ENCODE data around the gene UNC79. TPM values are rescaled to one million over a fixed set of nuclear protein-coding genes. Genes with fewer than 3 reads are reported as not detected.

Gene UNC79

GRCh38 chr14:93752980-93753561, 322.3 kb downstream of the UNC79 start:
- Histone ChIP-seq H2BK5ac (ENCODE audit: low read length) (peak overlapping the region; percentile 62), H3K23ac (ENCODE audit: low read depth, low read length, poor library complexity) (no peak overlapping the region), H3K18ac (ENCODE audit: low read length) (no peak overlapping the region), H2BK15ac (ENCODE audit: low read length) (no peak overlapping the region), H2BK120ac (ENCODE audit: low read depth, low read length) (peak overlapping the region; percentile 4), H3K9me3 (replicated peaks in 1 of 2; ENCODE audit: control insufficient read depth in 2 of 2, insufficient read depth in 1 of 2, low read depth in 1 of 2, low read length in 2 of 2) (peaks cover 0 to 2% of the 10 kb centered on the region in 2 donors), H4K8ac (ENCODE audit: low read depth, low read length) (no peak overlapping the region), H2AFZ (ENCODE audit: low read length) (no peak overlapping the region), H3K79me1 (ENCODE audit: low read depth, low read length) (no peaks in the 10 kb centered on the region), H4K91ac (ENCODE audit: low read depth, low read length, poor library complexity) (no peak overlapping the region), H2BK12ac (ENCODE audit: low read length) (no peak overlapping the region), H3K27me3 (ENCODE audit: control insufficient read depth in 3 of 3, insufficient read depth in 3 of 3, low read depth in 1 of 3, low read length in 3 of 3) (no peaks in the 10 kb centered on the region), H3K4me2 (ENCODE audit: insufficient read depth, low read length, poor library complexity, severe bottlenecking) (no peak overlapping the region), H2AK5ac (ENCODE audit: low read depth, low read length) (peak overlapping the region; percentile 12), H3K4me1 (ENCODE audit: control insufficient read depth in 2 of 2, insufficient read depth in 1 of 2, low read depth in 1 of 2, low read length in 2 of 2) (peaks cover 0 to 12% of the 10 kb centered on the region in 2 donors), H3K9ac (ENCODE audit: low read depth, low read length, poor library complexity) (no peak overlapping the region), H3K14ac (ENCODE audit: low read length) (no peak overlapping the region), H3K27ac (replicated peaks; ENCODE audit: low read length) (no peak overlapping the region), H3K36me3 (replicated peaks in 1 of 2; ENCODE audit: control insufficient read depth in 2 of 2, insufficient read depth in 2 of 2, low read length in 2 of 2) (no peaks in the 10 kb centered on the region), H3K4ac (ENCODE audit: low read length) (no peak overlapping the region), H3K4me3 (ENCODE audit: low read length in 2 of 2) (no peak overlapping the region)
- DNase-seq (ENCODE audit: low spot score), result no peak
- WGBS, 2 donors (ENCODE audit: extremely low coverage in 2 of 2, insufficient read length in 2 of 2, insufficient replicate concordance in 1 of 2), result no CpG with 5 or more reads among the region's 4 CpGs

GRCh38 chr14:93753647-93754046, 322.9 kb downstream of the UNC79 start:
- H3K14ac ChIP-seq (ENCODE audit: low read length), result no peak overlapping the region
- no peak overlapping the region for H3K27ac ChIP-seq (replicated peaks; ENCODE audit: low read length)
- DNase-seq (ENCODE audit: low spot score), result no peak
- no peaks in the 10 kb centered on the region for H3K36me3 ChIP-seq (replicated peaks in 1 of 2; ENCODE audit: control insufficient read depth in 2 of 2, insufficient read depth in 2 of 2, low read length in 2 of 2)
- no peak overlapping the region for H3K23ac ChIP-seq (ENCODE audit: low read depth, low read length, poor library complexity)
- H2AK5ac ChIP-seq (ENCODE audit: low read depth, low read length), result no peak overlapping the region
- no peak overlapping the region for H3K4me2 ChIP-seq (ENCODE audit: insufficient read depth, low read length, poor library complexity, severe bottlenecking)
- H4K8ac ChIP-seq (ENCODE audit: low read depth, low read length), result no peak overlapping the region
- peaks cover 0 to 2% of the 10 kb centered on the region in 2 donors for H3K9me3 ChIP-seq (replicated peaks in 1 of 2; ENCODE audit: control insufficient read depth in 2 of 2, insufficient read depth in 1 of 2, low read depth in 1 of 2, low read length in 2 of 2)
- no peak overlapping the region for H3K4ac ChIP-seq (ENCODE audit: low read length)
- no peak overlapping the region for H3K4me3 ChIP-seq (ENCODE audit: low read length in 2 of 2)
- H2BK120ac ChIP-seq (ENCODE audit: low read depth, low read length), result no peak overlapping the region
- H3K9ac ChIP-seq (ENCODE audit: low read depth, low read length, poor library complexity), result no peak overlapping the region
- no peak overlapping the region for H2AFZ ChIP-seq (ENCODE audit: low read length)
- no CpG with 5 or more reads among the region's 8 CpGs for WGBS, 2 donors (ENCODE audit: extremely low coverage in 2 of 2, insufficient read length in 2 of 2, insufficient replicate concordance in 1 of 2)
- no peaks in the 10 kb centered on the region for H3K27me3 ChIP-seq (ENCODE audit: control insufficient read depth in 3 of 3, insufficient read depth in 3 of 3, low read depth in 1 of 3, low read length in 3 of 3)
- no peaks in the 10 kb centered on the region for H3K79me1 ChIP-seq (ENCODE audit: low read depth, low read length)
- peaks cover 0 to 6% of the 10 kb centered on the region in 2 donors for H3K4me1 ChIP-seq (ENCODE audit: control insufficient read depth in 2 of 2, insufficient read depth in 1 of 2, low read depth in 1 of 2, low read length in 2 of 2)
- no peak overlapping the region for H4K91ac ChIP-seq (ENCODE audit: low read depth, low read length, poor library complexity)
- no peak overlapping the region for H2BK12ac ChIP-seq (ENCODE audit: low read length)
- no peak overlapping the region for H2BK15ac ChIP-seq (ENCODE audit: low read length)
- H2BK5ac ChIP-seq (ENCODE audit: low read length), result no peak overlapping the region
- no peak overlapping the region for H3K18ac ChIP-seq (ENCODE audit: low read length)

- Histone ChIP-seq H3K18ac (ENCODE audit: low read length) (no peak overlapping the region), H3K9ac (ENCODE audit: low read depth, low read length, poor library complexity) (no peak overlapping the region), H3K27ac (replicated peaks; ENCODE audit: low read length) (no peak overlapping the region), H3K14ac (ENCODE audit: low read length) (no peak overlapping the region), H3K4ac (ENCODE audit: low read length) (no peak overlapping the region), H3K4me3 (ENCODE audit: low read length in 2 of 2) (no peak overlapping the region), H2BK120ac (ENCODE audit: low read depth, low read length) (no peak overlapping the region), H3K4me2 (ENCODE audit: insufficient read depth, low read length, poor library complexity, severe bottlenecking) (no peak overlapping the region), H3K36me3 (replicated peaks in 1 of 2; ENCODE audit: control insufficient read depth in 2 of 2, insufficient read depth in 2 of 2, low read length in 2 of 2) (no peaks in the 10 kb centered on the region), H4K91ac (ENCODE audit: low read depth, low read length, poor library complexity) (no peak overlapping the region), H2BK5ac (ENCODE audit: low read length) (no peak overlapping the region), H3K79me1 (ENCODE audit: low read depth, low read length) (no peaks in the 10 kb centered on the region), H3K9me3 (replicated peaks in 1 of 2; ENCODE audit: control insufficient read depth in 2 of 2, insufficient read depth in 1 of 2, low read depth in 1 of 2, low read length in 2 of 2) (peaks cover 0 to 2% of the 10 kb centered on the region in 2 donors), H3K4me1 (ENCODE audit: control insufficient read depth in 2 of 2, insufficient read depth in 1 of 2, low read depth in 1 of 2, low read length in 2 of 2) (no peaks in the 10 kb centered on the region), H2AK5ac (ENCODE audit: low read depth, low read length) (no peak overlapping the region), H3K27me3 (ENCODE audit: control insufficient read depth in 3 of 3, insufficient read depth in 3 of 3, low read depth in 1 of 3, low read length in 3 of 3) (no peaks in the 10 kb centered on the region), H4K8ac (ENCODE audit: low read depth, low read length) (no peak overlapping the region), H2BK12ac (ENCODE audit: low read length) (no peak overlapping the region), H2BK15ac (ENCODE audit: low read length) (no peak overlapping the region), H3K23ac (ENCODE audit: low read depth, low read length, poor library complexity) (no peak overlapping the region), H2AFZ (ENCODE audit: low read length) (no peak overlapping the region)
- DNase-seq (ENCODE audit: low spot score), result no peak
- no CpG with 5 or more reads among the region's 12 CpGs for WGBS, 2 donors (ENCODE audit: extremely low coverage in 2 of 2, insufficient read length in 2 of 2, insufficient replicate concordance in 1 of 2)
Observed at GRCh38 chr14:93757206-93757605, 326.5 kb downstream of the UNC79 start.

Small RNAs within 50 kb of the gene (small RNA-seq; reads per million reads assigned to genes)
- not detected for gene RF00019 (ENCODE audit: insufficient read depth)
- not detected for gene RF02271 (ENCODE audit: insufficient read depth)
- gene RNU6-1258P (ENCODE audit: insufficient read depth), result not detected

Measured in neuronal stem cell (in vitro differentiated cells).